HG02970 (cell line): ENCODE data around the gene KCNJ15.
"Not testable (repeated sequence)": the region's sequence is repeated elsewhere in the genome, so short reads cannot be mapped to it uniquely, and the experiment has no call there.

Experiments used
- ATAC-seq: cut with Tn5 transposase; IDR thresholded peaks from one replicate; pipeline ENCODE4 v1.9.1; 2021; ENCODE audit warnings: mild to moderate bottlenecking, moderate library complexity, moderate number of reproducible peaks; ENCODE audit not compliant: unreplicated experiment, low FRiP score

Gene KCNJ15

GRCh38 chr21:38243732-38244406 is 12.9 kb upstream of the KCNJ15 start:
- ATAC-seq, result no peak

DNA sequence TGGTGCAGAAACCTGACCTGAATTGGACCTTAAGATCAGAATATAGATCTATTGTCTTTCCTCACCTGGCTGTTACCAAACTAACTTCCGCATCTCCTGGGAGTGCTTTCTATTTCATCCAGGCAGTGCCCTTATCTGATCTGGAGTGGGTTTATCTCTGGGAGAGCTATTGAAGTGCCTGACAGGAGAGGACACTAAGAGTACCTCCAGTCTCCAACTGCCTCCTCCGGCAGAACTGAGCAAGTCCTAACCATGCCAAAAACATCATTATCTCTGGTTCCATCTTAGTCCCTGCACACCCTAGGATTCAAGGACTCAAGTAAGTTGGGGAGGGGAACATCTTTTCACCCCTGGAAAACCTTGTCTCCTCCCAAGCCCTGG is 12.4 kb upstream of the KCNJ15 start:
- no peak for ATAC-seq

GRCh38 chr21:38244885-38245869 is 11.6 kb upstream of the KCNJ15 start:
- peak; percentile 81 for ATAC-seq

- ATAC-seq, result no peak
Observed at GRCh38 chr21:38246511-38246910, 10.3 kb upstream of the KCNJ15 start.

GRCh38 chr21:38247054-38247453 is 9.7 kb upstream of the KCNJ15 start:
- not testable (repeated sequence) for ATAC-seq

DNA sequence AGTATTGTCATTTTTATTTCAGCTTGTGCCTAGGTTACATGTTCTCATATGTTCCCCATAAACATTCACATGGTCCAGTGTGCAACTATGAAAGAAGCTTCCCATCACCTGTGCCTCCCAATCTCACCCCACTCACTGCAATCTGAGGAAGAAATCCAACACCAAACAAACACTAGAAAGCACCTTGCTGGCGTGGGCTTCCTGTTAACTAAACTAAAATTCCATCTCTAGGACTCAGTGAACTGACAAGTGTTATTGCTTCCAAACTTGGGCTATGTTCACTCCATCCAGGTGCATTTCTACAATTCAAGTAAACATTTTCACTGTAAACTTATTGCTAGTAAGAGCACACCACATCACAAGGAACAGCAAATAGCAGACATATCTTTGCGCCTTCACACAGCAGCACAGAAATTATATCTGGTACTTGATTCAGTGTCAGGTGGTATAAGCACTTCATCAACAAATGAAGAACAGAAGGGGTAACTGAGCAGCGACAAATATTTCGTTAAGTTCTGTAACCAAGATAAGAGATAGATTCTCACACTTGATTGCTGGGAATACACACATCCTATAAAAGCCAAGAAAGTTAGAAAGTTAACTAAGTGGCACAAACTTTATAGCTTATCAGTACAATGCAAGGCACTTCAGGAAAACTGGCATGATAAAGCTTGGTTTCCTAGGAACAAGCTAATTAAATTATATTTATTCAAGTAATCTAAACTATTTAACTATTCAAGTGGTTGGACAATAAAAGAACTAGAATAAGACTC is 8.9 kb upstream of the KCNJ15 start:
- no peak for ATAC-seq

DNA sequence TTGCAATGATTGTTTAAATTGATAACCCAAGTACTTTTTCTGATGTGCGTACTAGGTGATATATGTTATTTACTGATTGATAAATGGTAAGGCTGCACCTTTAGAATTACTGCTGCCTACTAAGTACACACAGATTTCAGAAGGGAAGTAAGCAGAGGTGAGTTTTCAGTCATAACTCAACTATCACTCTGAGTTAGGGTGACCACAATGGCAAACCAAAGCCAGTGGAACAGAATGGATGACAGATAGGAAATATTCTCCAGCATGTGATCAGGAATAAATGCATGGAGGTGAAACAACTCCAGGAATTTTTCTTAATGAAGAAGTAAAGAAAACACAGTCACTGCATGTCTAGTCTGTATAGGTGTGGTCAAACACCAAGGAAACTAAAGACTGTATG is 7.5 kb upstream of the KCNJ15 start:
- no peak for ATAC-seq

DNA sequence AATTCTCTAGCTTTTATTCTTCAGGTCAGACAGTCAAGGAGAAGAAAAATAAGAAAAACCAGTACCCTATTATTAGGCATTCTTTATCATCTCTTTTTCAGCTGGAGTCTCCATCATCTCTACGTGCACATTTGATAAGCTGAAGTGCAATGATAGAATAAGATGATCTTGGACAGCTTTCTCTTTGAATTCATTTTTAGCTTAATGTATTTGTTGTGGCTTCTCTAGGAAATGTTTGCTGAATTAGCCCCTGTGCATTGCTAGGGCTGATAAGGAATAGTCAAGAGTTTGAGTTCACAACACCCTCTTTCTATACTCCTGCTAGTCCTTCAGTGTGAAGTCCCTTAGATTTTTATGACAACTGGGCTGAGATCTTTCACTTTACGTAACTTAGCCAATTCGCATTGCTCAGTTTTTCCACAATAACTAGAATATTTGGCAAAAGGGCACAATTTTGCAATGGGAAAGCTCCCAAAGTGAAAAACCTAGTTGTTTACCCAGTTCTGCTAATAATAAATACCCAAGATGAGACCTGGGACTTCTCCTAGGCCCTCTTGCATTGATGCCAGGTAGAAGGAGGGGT is 7.0 kb upstream of the KCNJ15 start:
- ATAC-seq, result no peak

GRCh38 chr21:38250991-38251418 is 5.8 kb upstream of the KCNJ15 start:
- no peak for ATAC-seq

- no peak for ATAC-seq
Observed at GRCh38 chr21:38254970-38255369, 1.8 kb upstream of the KCNJ15 start.

DNA sequence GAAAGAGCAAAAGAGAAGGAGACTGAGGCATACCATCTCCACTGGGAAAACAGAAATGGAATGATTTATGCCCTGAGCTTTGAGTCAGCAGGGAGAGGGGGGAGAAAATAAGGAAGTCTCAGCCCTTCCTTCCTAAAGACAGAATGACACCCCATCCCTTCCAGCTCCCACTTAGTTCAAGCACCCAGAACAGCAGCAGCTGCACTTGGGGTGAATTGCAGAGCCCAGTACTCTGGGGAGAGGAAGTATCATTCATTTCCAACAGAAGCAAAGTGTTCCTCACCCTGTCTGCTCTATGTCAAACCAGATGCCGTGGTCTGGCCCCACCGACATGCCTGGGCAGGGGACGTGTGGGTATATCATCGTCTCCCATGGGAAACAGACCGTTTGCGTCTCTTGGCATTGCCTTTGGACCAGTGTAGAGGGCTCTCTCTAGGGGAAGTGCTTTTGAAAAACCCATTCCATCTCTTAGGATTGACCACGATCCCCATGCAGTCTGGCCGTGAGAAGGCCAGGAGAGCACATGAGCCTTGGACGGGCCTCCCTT is 1.1 kb upstream of the KCNJ15 start:
- no peak for ATAC-seq

- ATAC-seq, result no peak
Observed at GRCh38 chr21:38257667-38258066, 876 bp downstream of the KCNJ15 start.

DNA sequence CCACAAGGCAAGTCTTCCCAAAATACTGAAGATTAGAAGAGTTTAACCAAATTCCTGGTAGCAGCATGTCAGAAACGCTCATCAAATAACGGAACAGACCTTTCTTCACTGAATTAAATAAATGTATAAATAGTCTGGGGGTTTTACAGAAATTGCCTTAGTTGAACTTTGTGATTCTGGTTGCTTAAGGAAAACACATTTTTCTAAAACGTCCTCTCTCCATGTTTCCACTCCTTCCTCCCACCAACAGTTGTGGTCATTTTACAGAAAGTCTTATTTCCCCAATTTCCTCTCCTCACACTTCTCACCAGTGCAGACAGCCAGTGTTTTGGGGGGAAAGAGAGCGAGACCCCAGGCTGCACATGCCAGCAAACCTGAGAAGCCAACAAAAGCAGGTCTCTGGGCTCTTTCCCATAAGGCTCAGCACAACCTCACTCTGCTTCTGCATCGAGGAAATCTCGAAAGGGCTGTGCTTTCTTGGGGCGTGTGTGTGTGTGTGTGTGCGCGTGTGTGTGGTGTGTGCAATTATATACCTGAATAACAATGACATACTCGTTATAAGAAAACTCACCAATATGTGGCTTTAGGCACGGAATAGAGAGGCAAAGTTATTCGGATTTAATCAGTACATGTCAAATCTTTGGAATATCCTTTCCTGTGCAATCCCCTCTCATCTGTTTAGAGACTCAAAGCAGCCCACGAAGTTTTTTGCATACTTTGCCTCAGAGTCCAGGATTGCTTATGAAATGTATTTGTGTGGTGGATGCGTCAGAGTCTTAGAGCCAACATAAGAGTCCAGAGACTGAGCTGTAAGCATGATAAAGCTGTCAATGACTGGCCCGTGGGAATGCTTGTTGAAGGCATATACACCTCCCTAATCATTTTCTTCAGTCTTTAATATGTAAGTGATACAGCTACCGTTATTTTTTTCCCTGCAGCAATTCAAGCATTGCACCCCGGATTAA is 2.0 kb downstream of the KCNJ15 start:
- ATAC-seq, result no peak

- no peak for ATAC-seq
Observed at GRCh38 chr21:38259665-38260064, 2.9 kb downstream of the KCNJ15 start.

DNA sequence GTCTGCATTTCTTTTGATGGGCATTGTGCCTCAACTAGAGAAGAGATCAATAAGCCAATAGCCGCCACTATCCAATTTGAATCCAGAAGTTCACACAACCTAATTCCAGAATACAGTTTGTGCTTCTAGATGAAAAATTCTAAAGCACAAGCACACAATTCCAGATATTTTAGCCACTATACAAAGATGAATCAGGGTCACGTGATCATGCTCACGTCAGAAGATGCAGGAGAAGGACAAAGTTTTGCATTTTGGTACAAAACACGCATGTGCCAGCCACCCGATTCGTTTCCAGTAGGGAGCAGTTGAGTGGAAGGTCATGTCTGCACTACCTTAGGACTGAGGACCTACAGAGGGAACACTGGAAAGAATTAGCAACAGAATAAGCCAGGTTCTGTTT is 3.6 kb downstream of the KCNJ15 start:
- no peak for ATAC-seq

GRCh38 chr21:38261851-38262250 is 5.1 kb downstream of the KCNJ15 start:
- ATAC-seq, result no peak

GRCh38 chr21:38263493-38263892 is 6.7 kb downstream of the KCNJ15 start:
- no peak for ATAC-seq

DNA sequence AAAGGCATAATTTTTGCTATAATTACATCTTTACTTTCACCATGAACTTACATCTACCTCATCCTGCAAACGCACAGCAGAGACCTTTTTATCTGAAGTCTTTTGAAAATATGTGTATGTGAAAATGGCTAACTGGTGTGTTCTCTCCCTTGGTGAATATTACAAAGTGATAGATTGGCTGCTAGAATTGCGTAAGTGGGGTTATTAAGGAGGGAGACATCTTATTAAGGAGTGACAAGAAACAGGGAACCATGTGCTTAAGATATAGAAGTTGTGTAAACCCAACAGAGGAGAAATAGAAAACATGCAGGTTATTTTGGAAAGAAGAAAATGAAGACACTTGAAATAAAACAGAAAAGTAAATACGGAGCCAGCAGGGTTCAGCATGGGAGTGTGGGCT is 7.8 kb downstream of the KCNJ15 start:
- no peak for ATAC-seq

DNA sequence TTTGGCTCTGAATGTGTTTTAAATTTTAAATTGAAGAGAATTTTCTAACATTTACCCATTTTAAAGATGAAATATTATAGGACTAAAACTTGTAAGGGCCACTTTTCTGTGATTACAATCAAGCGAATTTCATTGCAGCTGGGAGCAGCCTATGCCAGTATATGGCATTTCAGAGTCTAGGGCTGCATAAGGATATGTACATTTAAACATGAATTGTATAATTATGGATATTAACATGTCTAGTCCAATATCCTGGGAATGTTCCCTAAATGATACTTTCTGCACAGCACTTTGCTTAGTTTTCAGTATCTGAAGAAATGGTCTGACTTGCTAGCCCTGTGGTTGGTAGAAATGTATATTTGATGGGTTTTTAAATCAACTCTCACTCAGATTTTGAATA is 8.4 kb downstream of the KCNJ15 start:
- ATAC-seq, result no peak
